Hematopoietic multipotent progenitor cell (in vitro differentiated cells): ENCODE data around the gene HAGH. TPM values are rescaled to one million over a fixed set of nuclear protein-coding genes. Genes with fewer than 3 reads are reported as not detected.
A peak's percentile ranks its signal among the peaks of the same experiment; 100 is the strongest.

Experiments
- DNase-seq, 3 donors: peaks; one replicate each; pipeline ENCODE4 v3.0.0-alpha.2; 2011 to 2015; ENCODE audit warnings: low read depth in 2 of 3, low spot score in 2 of 3
- total RNA-seq: library from RNA; depleted of rRNA; stranded (reverse); fragments of >200 nt; gene quantifications from one replicate; pipeline ENCODE4 v1.2.3, GENCODE V29; 2012

The HAGH gene
- total RNA-seq, 1 donor = 46.6 TPM

GRCh38 chr16:1832838-1833454 lies 6.3 kb upstream of the HAGH start:
- DNase-seq = peak in 1 of 3 donors; percentile 15

- no peak for DNase-seq
These were observed 4.8 kb upstream of the HAGH start for GRCh38 chr16:1831186-1832075.

GRCh38 chr16:1830213-1830612 lies 3.6 kb upstream of the HAGH start:
- no peak for DNase-seq

GRCh38 chr16:1828645-1829410 lies 2.2 kb upstream of the HAGH start:
- no peak for DNase-seq

- DNase-seq = peak; percentile 72 to 77 (median 73)
These were observed 548 bp downstream of the HAGH start for GRCh38 chr16:1825864-1826690.

GRCh38 chr16:1825381-1825863 lies 1.2 kb downstream of the HAGH start:
- DNase-seq = no peak

- peak in 2 of 3 donors; percentile 40 for DNase-seq
These were observed 2.8 kb downstream of the HAGH start for GRCh38 chr16:1823821-1824220.

GRCh38 chr16:1822801-1823200 lies 3.8 kb downstream of the HAGH start:
- no peak for DNase-seq

- DNase-seq = no peak
These were observed 4.6 kb downstream of the HAGH start for GRCh38 chr16:1821861-1822611.

GRCh38 chr16:1820946-1821290 lies 5.7 kb downstream of the HAGH start:
- no peak for DNase-seq

GRCh38 chr16:1820096-1820945 lies 6.3 kb downstream of the HAGH start:
- DNase-seq = no peak

GRCh38 chr16:1819611-1820010 lies 7.0 kb downstream of the HAGH start:
- no peak for DNase-seq

GRCh38 chr16:1818873-1819525 lies 7.6 kb downstream of the HAGH start:
- DNase-seq = no peak

GRCh38 chr16:1818204-1818872 lies 8.3 kb downstream of the HAGH start:
- no peak for DNase-seq

- DNase-seq = no peak
These were observed 8.9 kb downstream of the HAGH start for GRCh38 chr16:1817716-1818115.

GRCh38 chr16:1817276-1817589 lies 9.4 kb downstream of the HAGH start:
- no peak for DNase-seq

GRCh38 chr16:1816396-1817275 lies 10.0 kb downstream of the HAGH start:
- no peak for DNase-seq
